Measurements from ENCODE around the gene CPT1A. TPM values are rescaled to one million over a fixed set of nuclear protein-coding genes. Genes with fewer than 3 reads are reported as not detected.

The CPT1A gene
- total RNA-seq, 2 donors from 2014 or later = 29.5 to 33.3 TPM

DNA sequence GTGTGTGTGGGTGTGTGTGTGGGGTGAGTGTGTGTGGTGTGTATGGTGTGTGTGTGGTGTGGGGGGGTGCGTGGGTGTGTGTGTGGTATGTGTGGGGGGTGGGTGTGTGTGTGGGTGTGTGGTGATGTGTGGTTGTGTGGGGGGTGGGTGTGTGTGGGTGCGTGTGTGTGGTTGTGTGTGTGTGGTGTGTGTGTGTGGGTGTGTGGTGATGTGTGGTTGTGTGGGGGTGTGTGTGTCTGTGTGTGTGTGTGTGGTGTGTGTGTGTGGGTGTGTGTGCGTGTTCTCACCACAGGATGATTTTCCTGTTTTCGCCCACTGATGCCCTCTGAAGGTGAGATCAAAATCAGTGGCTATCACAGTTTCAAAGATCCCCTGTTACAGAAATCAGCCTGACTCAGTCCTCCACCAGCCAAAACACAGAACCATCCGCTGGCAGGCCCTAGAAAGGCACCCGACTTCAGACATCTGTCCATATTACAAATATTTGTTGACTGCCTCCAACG, 24.7 kb downstream of the CPT1A start:
- ATAC-seq (peak; percentile 45), DNase-seq (no peak)
- Mint-ChIP-seq H3K4me1 (peaks cover 25% of the 10 kb centered on the region), H3K36me3 (ENCODE audit: low read depth) (no peaks in the 10 kb centered on the region), H3K4me3 (peak overlapping the region; percentile 70), H3K27ac (peak overlapping the region; percentile 86), H3K27me3 (no peaks in the 10 kb centered on the region)
- no peaks in the 10 kb centered on the region for H3K9me3 ChIP-seq (ENCODE audit: control insufficient read depth, low read length, poor library complexity, severe bottlenecking)

DNA sequence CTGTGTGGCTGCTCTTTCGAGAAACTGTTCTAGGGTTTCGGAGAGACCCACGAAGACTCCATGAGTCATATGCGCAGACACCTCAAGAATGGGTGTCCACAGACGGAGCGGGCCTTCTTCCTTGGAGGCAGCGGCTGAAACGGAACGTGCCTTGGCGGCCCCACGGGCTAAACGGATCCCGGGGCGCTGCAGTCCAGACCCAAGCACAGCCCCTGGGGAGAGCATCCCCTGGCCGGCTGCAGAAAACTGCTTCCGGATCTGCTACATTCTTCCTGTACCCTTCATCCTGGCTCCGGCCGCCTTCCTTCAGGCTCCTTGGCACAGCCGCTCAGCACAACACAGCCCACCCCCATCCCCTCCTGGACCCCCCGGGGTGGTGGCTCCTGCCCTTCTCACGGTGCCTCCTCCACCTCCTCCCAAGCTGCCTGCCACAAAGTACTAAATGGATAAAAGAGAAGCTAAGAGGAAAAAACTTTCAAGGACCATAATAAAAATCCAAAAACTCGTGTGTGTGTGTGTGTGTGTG, 25.4 kb downstream of the CPT1A start:
- ATAC-seq (no peak), DNase-seq (no peak)
- H3K36me3 Mint-ChIP-seq (ENCODE audit: low read depth) = no peaks in the 10 kb centered on the region
- H3K27ac Mint-ChIP-seq = peak overlapping the region; percentile 86
- no peaks in the 10 kb centered on the region for H3K27me3 Mint-ChIP-seq
- no peaks in the 10 kb centered on the region for H3K9me3 ChIP-seq (ENCODE audit: control insufficient read depth, low read length, poor library complexity, severe bottlenecking)
- H3K4me1 Mint-ChIP-seq = peaks cover 25% of the 10 kb centered on the region
- peak overlapping the region; percentile 69 for H3K4me3 Mint-ChIP-seq

DNA sequence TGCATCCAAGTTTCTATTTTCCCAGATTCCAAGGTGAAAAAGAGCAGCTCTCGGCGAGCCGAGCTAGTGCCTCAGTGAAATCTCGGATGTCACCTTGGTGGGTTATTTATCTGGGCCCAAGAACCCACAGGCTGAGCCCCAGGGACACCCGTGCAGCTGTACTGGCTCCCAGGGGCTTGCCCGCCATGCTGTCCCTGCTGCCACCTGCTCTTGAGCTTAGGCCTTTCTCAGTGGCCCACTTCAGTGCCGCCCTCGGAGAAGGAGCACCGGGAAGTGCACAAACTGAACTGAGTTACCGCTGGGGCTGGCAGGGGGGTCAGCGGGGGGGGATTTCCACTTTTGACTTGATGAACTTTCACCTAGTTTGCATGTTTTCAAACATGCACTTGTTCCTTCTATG, 27.9 kb downstream of the CPT1A start:
- H3K9me3 ChIP-seq (ENCODE audit: control insufficient read depth, low read length, poor library complexity, severe bottlenecking) = no peaks in the 10 kb centered on the region
- H3K27ac Mint-ChIP-seq = no peak overlapping the region
- no peak for DNase-seq
- no peaks in the 10 kb centered on the region for H3K36me3 Mint-ChIP-seq (ENCODE audit: low read depth)
- H3K27me3 Mint-ChIP-seq = no peaks in the 10 kb centered on the region
- H3K4me3 Mint-ChIP-seq = no peak overlapping the region
- H3K4me1 Mint-ChIP-seq = peaks cover 21% of the 10 kb centered on the region
- ATAC-seq = no peak

DNA sequence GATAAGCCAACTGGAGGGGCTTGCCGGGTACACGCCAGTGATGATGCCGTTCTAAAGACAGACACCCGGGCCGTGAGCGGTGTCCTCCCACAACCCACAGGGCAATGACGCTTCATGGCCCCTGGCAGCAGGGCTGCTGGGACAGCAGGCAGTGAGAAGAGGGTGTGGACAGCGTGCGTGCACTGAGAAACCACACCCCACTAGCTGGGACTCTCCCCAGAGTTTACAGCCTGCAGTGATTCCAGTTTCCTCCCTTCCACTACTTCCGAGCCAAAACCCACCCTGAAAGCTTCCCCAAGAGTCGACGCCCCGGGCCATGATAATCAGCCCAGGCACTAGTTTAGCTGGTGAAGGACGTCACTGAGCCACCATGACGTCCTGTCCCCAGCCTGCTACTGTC, 29.2 kb downstream of the CPT1A start:
- Mint-ChIP-seq H3K27ac (peak overlapping the region; percentile 16), H3K27me3 (no peaks in the 10 kb centered on the region), H3K4me3 (no peak overlapping the region), H3K36me3 (ENCODE audit: low read depth) (peaks cover 2% of the 10 kb centered on the region), H3K4me1 (peaks cover 14% of the 10 kb centered on the region)
- no peak for ATAC-seq
- no peaks in the 10 kb centered on the region for H3K9me3 ChIP-seq (ENCODE audit: control insufficient read depth, low read length, poor library complexity, severe bottlenecking)
- no peak for DNase-seq

DNA sequence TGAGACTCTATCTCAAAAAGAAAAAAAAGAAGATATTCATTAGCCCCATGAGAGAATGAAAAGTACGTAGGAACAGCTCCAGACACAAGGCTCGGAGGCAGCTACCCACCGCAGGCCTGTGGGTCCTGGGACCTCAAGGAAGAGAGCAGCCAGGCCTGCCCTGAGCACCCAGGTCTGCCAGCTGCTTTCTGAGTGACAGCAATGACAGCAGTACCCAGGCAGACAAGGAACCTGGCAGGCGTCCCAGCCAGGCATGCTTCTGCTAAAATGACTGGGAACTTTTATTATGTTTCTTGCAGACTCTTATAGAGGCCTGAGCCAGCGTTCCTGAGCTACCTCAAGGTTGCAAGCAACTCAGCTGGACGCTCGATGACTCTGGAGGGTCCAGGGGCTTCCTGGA, 31.6 kb downstream of the CPT1A start:
- no peaks in the 10 kb centered on the region for H3K27me3 Mint-ChIP-seq
- H3K9me3 ChIP-seq (ENCODE audit: control insufficient read depth, low read length, poor library complexity, severe bottlenecking) = no peaks in the 10 kb centered on the region
- no peak for ATAC-seq
- H3K36me3 Mint-ChIP-seq (ENCODE audit: low read depth) = peaks cover 4% of the 10 kb centered on the region
- no peak for DNase-seq
- no peaks in the 10 kb centered on the region for H3K4me1 Mint-ChIP-seq
- no peak overlapping the region for H3K4me3 Mint-ChIP-seq
- peak overlapping the region; percentile 32 for H3K27ac Mint-ChIP-seq

DNA sequence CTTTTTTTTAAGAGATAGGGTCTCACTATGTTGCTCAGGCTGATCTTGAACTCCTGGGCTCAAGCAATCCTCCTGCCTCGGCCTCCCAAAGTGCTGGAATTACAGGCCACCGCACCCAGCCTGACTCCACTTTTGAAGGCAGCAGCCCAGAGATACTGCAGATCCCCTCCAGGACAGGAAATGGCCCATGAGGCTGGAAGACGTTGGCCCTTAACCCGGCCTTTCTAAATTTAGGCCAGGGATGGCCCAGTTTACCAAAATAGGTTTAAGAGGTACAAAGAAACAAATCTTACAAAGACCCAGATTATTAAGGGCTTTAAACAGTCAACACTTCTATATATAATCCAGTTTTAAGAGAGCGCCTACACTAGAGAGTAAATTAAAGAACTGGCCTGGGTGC, 32.2 kb downstream of the CPT1A start:
- no peak for ATAC-seq
- Mint-ChIP-seq H3K27me3 (no peaks in the 10 kb centered on the region), H3K36me3 (ENCODE audit: low read depth) (peaks cover 4% of the 10 kb centered on the region), H3K4me1 (no peaks in the 10 kb centered on the region), H3K4me3 (no peak overlapping the region), H3K27ac (peak overlapping the region; percentile 32)
- H3K9me3 ChIP-seq (ENCODE audit: control insufficient read depth, low read length, poor library complexity, severe bottlenecking) = no peaks in the 10 kb centered on the region
- DNase-seq = no peak

DNA sequence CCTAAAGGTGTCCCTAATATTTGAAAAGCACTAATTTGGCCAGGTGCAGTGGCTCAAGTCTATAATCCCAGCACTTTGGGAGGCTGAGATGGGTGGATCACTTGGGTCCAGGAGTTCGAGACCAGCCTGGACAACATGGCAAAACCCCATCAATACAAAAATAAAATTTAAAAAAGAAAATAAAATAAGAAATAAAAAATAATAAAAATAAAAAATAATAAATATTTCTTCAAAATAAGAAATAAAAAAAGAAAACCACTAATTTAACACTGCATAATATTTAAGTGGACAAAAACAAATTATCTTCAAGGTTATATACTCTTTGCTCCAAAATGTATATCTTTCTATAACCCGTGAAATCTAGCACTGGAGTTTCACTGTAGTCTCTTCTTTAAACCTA, 32.9 kb downstream of the CPT1A start:
- H3K9me3 ChIP-seq (ENCODE audit: control insufficient read depth, low read length, poor library complexity, severe bottlenecking) = no peaks in the 10 kb centered on the region
- no peak overlapping the region for H3K27ac Mint-ChIP-seq
- H3K36me3 Mint-ChIP-seq (ENCODE audit: low read depth) = peaks cover 4% of the 10 kb centered on the region
- ATAC-seq (no peak), DNase-seq (no peak)
- H3K27me3 Mint-ChIP-seq = no peaks in the 10 kb centered on the region
- no peak overlapping the region for H3K4me3 Mint-ChIP-seq
- no peaks in the 10 kb centered on the region for H3K4me1 Mint-ChIP-seq

DNA sequence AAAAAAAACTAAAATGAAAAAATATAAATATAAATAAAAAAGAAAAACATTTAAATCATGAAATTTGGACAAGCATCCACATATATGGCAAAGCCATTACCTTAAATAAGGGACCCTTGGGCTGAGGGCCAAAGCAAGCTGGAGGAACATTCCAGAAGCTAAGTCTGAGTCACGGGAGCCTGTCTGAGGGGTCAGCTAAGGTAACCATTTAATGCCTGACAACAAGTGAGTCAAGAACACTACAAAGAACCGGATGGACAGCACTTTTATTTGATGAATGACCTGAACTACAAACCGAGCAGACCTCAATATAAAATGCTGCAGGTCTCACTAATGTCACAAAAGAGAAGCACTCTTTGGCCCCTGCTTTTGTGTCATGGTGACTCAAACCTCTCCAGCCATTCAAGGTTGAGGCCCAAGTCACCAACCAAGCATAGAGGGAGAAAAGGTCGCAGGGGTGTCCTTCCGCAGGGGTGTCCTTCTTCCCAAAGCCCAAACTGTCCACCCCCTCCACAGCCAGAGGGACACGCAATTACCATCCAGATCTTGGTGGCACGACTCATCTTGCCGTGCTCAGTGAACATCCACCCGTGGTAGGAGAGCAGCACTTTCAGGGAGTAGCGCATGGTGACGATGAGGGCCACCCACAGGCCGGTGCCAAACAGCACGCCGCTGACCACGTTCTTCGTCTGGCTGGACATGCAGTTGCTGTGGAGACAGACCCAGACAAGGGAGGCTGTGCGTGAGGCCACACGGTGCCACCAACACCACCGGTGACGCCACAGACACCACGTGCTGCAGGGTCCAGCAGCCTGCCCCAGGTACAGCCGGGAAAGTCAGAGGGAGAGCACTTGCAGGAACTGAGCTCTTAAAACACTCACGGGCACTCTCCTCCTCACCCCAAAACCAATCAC, 34.5 kb downstream of the CPT1A start:
- H3K9me3 ChIP-seq (ENCODE audit: control insufficient read depth, low read length, poor library complexity, severe bottlenecking) = no peaks in the 10 kb centered on the region
- no peak overlapping the region for H3K27ac Mint-ChIP-seq
- no peaks in the 10 kb centered on the region for H3K27me3 Mint-ChIP-seq
- peaks cover 7% of the 10 kb centered on the region for H3K36me3 Mint-ChIP-seq (ENCODE audit: low read depth)
- peaks cover 2% of the 10 kb centered on the region for H3K4me1 Mint-ChIP-seq
- H3K4me3 Mint-ChIP-seq = no peak overlapping the region
- ATAC-seq (no peak), DNase-seq (no peak)

DNA sequence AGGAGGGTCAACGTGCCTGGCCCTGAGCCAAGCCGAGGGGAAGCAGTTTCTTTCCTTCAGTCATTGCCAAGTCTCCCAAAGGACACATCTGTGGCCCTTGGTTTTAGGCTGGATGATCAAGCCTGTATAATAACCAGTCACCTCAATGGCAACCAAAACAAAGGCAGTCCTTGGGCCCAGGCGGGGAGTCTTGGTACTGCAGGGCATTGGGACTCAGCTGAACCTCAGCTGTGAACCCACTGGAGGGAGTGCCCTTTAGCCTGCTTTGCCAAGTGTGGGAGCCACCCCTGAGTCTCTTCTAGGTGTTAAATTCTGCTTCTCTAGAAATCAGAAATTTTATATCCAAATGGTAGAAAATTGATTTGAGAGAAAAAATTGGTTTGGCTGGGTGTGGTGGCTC, 36.9 kb downstream of the CPT1A start:
- H3K36me3 Mint-ChIP-seq (ENCODE audit: low read depth) = peaks cover 7% of the 10 kb centered on the region
- no peaks in the 10 kb centered on the region for H3K9me3 ChIP-seq (ENCODE audit: control insufficient read depth, low read length, poor library complexity, severe bottlenecking)
- no peak for ATAC-seq
- peaks cover 5% of the 10 kb centered on the region for H3K4me1 Mint-ChIP-seq
- H3K27ac Mint-ChIP-seq = no peak overlapping the region
- no peak for DNase-seq
- no peak overlapping the region for H3K4me3 Mint-ChIP-seq
- H3K27me3 Mint-ChIP-seq = no peaks in the 10 kb centered on the region

DNA sequence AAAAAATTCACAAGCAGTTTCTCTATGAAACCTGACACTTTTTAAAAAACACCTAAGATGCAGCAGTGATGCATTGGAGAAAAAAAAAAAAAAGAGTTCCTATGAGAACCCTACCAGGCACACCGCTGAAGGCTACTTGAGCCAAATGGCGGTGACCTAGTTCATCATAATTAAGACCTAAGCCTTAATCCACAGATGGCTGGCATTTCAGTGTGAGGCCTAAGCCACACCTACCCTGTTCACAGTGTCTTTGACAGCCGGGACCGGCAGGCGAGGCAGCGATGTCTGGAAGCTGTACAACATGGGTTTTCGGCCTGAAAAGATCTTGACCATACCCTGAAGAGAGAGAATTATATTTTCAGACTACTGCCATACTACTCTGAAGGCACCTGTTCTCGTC, 38.0 kb downstream of the CPT1A start:
- peaks cover 10% of the 10 kb centered on the region for H3K36me3 Mint-ChIP-seq (ENCODE audit: low read depth)
- peaks cover 5% of the 10 kb centered on the region for H3K4me1 Mint-ChIP-seq
- no peak for ATAC-seq
- no peaks in the 10 kb centered on the region for H3K27me3 Mint-ChIP-seq
- H3K27ac Mint-ChIP-seq = peak overlapping the region; percentile 11
- H3K9me3 ChIP-seq (ENCODE audit: control insufficient read depth, low read length, poor library complexity, severe bottlenecking) = no peaks in the 10 kb centered on the region
- DNase-seq = no peak
- no peak overlapping the region for H3K4me3 Mint-ChIP-seq

DNA sequence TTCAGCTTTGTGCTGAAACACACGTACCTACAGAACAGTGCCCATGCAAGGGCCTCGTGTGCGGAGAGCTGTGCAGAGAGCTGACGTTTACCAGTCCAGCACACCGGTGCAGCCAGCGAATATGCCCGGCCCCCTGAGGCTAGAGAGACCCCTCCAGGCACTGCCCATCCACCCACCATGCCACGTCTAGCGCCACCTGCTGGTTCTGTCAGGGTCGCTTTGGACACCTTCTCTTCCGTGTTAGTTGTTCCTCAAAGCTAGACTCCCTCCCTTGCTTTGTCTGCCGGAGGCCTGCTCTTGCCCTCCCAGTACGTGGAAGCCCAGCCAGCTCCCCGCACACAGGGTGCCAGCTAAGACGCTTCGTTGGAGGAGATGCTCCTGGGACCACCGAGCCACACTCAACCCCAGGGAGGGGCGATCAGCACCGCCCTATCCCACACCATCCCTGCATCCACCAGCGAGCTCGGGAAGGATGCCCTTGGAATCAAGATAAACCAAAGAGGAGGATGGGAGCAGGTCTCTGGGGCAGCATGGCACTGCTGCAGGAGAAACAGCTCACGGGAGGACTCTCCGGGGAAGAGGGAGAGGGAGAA, 43.4 kb downstream of the CPT1A start:
- no peak overlapping the region for H3K4me3 Mint-ChIP-seq
- H3K27ac Mint-ChIP-seq = no peak overlapping the region
- no peaks in the 10 kb centered on the region for H3K9me3 ChIP-seq (ENCODE audit: control insufficient read depth, low read length, poor library complexity, severe bottlenecking)
- H3K27me3 Mint-ChIP-seq = no peaks in the 10 kb centered on the region
- peaks cover 11% of the 10 kb centered on the region for H3K36me3 Mint-ChIP-seq (ENCODE audit: low read depth)
- peak in 1 of 3 donors; percentile 38 for DNase-seq
- peaks cover 9% of the 10 kb centered on the region for H3K4me1 Mint-ChIP-seq
- peak; percentile 39 for ATAC-seq

DNA sequence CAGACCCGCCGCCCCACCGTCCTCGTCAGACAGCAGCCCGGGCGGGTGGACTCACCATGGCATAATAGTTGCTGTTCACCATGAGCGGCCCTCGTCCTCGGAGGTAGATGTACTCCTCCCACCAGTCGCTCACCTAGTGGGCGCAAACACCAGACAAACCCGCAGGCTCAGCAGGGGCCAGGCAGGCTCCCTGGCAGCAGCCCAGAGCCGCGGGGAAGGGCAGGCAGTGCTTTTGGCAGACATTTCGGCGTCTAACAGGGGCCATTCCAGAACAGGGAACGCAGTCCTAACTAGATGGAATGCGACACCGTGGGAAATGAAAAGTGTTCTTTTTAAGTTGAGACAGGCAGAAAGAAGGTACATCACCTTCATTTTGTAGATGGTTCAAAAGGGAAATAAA, 44.9 kb downstream of the CPT1A start:
- ATAC-seq = no peak
- no peak overlapping the region for H3K27ac Mint-ChIP-seq
- no peak overlapping the region for H3K4me3 Mint-ChIP-seq
- peaks cover 8% of the 10 kb centered on the region for H3K36me3 Mint-ChIP-seq (ENCODE audit: low read depth)
- no peaks in the 10 kb centered on the region for H3K9me3 ChIP-seq (ENCODE audit: control insufficient read depth, low read length, poor library complexity, severe bottlenecking)
- DNase-seq = no peak
- peaks cover 5% of the 10 kb centered on the region for H3K4me1 Mint-ChIP-seq
- no peaks in the 10 kb centered on the region for H3K27me3 Mint-ChIP-seq

DNA sequence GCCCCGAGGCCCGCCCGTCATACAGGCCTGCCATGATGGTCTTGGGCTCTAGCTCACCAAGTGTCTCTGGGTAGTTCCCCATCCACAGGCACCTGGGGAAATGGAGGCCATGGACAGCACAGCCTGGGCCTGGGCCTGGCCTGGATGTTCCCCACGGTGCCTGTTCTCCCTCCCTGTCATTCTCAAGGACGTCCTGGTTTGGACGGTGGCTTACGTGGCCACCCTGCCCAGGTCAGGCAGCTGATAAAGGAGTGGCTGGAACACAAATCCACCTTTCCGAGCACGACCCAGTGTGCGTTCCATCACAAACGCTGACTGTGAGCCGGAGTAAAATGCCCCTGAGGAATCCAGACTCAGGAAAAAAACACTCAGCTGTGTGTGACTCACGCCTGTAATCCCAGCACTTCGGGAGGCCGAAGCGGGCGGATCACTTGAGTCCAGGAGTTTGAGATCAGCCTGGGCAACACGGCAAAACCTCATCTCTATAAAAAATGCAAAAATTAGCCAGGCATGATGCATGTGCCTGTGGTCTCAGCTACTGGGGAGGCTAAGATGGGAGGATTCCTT, 49.2 kb downstream of the CPT1A start:
- ATAC-seq (no peak), DNase-seq (no peak)
- Mint-ChIP-seq H3K36me3 (ENCODE audit: low read depth) (peaks cover 8% of the 10 kb centered on the region), H3K27me3 (no peaks in the 10 kb centered on the region), H3K4me1 (peaks cover 5% of the 10 kb centered on the region), H3K4me3 (no peak overlapping the region), H3K27ac (no peak overlapping the region)
- H3K9me3 ChIP-seq (ENCODE audit: control insufficient read depth, low read length, poor library complexity, severe bottlenecking) = no peaks in the 10 kb centered on the region
